Neuronal stem cell (in vitro differentiated cells): ENCODE measurements around the gene KIRREL1.

Experiments
- DNase-seq: peaks from one replicate; pipeline ENCODE4 v3.0.0-alpha.2; 2013; ENCODE audit warnings: low spot score
- H2AFZ ChIP-seq: one replicate; pipeline ENCODE4 v1.6.1; 2013; ENCODE audit warnings: mild to moderate bottlenecking, low read length, inconsistent platforms
- H2AK5ac ChIP-seq: 2 replicates; pipeline ENCODE4 v1.6.1; 2013; ENCODE audit warnings: low read depth, mild to moderate bottlenecking, inconsistent platforms, low read length, moderate library complexity, mixed read lengths
- H2BK120ac ChIP-seq: 2 replicates; pipeline ENCODE4 v1.6.1; 2013; ENCODE audit warnings: low read depth, mild to moderate bottlenecking, inconsistent platforms, low read length, moderate library complexity, mixed read lengths
- H2BK12ac ChIP-seq: one replicate; pipeline ENCODE4 v1.6.1; 2013; ENCODE audit warnings: low read length, inconsistent platforms
- H2BK15ac ChIP-seq: 2 replicates; pipeline ENCODE4 v1.6.1; 2013; ENCODE audit warnings: mild to moderate bottlenecking, low read length, inconsistent platforms, mixed read lengths
- H2BK5ac ChIP-seq: one replicate; pipeline ENCODE4 v1.6.1; 2013; ENCODE audit warnings: inconsistent platforms, mild to moderate bottlenecking, low read length, moderate library complexity
- H3K14ac ChIP-seq: one replicate; pipeline ENCODE4 v1.6.1; 2013; ENCODE audit warnings: low read length, inconsistent platforms
- H3K18ac ChIP-seq: 2 replicates; pipeline ENCODE4 v1.6.1; 2013; ENCODE audit warnings: low read length, inconsistent platforms
- H3K23ac ChIP-seq: 2 replicates; pipeline ENCODE4 v1.6.1; 2013; ENCODE audit warnings: low read depth, mild to moderate bottlenecking, mixed read lengths, low read length, inconsistent platforms; ENCODE audit not compliant: poor library complexity
- H3K27ac ChIP-seq: replicated peaks from 3 replicates; pipeline ENCODE4 v1.5.1; 2013; ENCODE audit warnings: low read length, inconsistent platforms
- H3K27me3 ChIP-seq, 3 experiments: 2 replicates each; pipeline ENCODE4 v1.6.1; 2013; ENCODE audit warnings: low read length in 3 of 3, mild to moderate bottlenecking in 2 of 3, inconsistent platforms in 1 of 3, low read depth in 1 of 3, mixed read lengths in 1 of 3, moderate library complexity in 1 of 3; ENCODE audit not compliant: control insufficient read depth in 3 of 3, insufficient read depth in 3 of 3
- H3K36me3 ChIP-seq, 2 donors: replicated peaks in 1 of 2; 2 replicates each; pipeline ENCODE4 v1.6.1; 2013; ENCODE audit warnings: low read length in 2 of 2; ENCODE audit not compliant: control insufficient read depth in 2 of 2, insufficient read depth in 2 of 2
- H3K4ac ChIP-seq: 2 replicates; pipeline ENCODE4 v1.6.1; 2013; ENCODE audit warnings: inconsistent platforms, mild to moderate bottlenecking, low read length, moderate library complexity
- H3K4me1 ChIP-seq, 2 donors: 1 replicate in 1 of 2; 2 replicates in 1 of 2; pipeline ENCODE4 v1.6.1; 2013; ENCODE audit warnings: low read length in 2 of 2, low read depth in 1 of 2; ENCODE audit not compliant: control insufficient read depth in 2 of 2, insufficient read depth in 1 of 2
- H3K4me2 ChIP-seq: one replicate; pipeline ENCODE4 v1.6.1; 2013; ENCODE audit warnings: mild to moderate bottlenecking, low read length, inconsistent platforms; ENCODE audit not compliant: insufficient read depth, poor library complexity, severe bottlenecking
- H3K4me3 ChIP-seq, 2 donors: 2 replicates each; pipeline ENCODE4 v1.5.1; 2013; ENCODE audit warnings: low read length in 2 of 2, mild to moderate bottlenecking in 2 of 2, inconsistent platforms in 1 of 2, moderate library complexity in 1 of 2
- H3K79me1 ChIP-seq: one replicate; pipeline ENCODE4 v1.6.1; 2013; ENCODE audit warnings: low read depth, mild to moderate bottlenecking, inconsistent platforms, low read length, moderate library complexity
- H3K9ac ChIP-seq: one replicate; pipeline ENCODE4 v1.6.1; 2013; ENCODE audit warnings: mild to moderate bottlenecking, low read depth, low read length, inconsistent platforms; ENCODE audit not compliant: poor library complexity
- H3K9me3 ChIP-seq, 2 donors: replicated peaks in 1 of 2; 2 replicates each; pipeline versions ENCODE3 to v1.6.1; 2013; ENCODE audit warnings: low read length in 2 of 2, mild to moderate bottlenecking in 2 of 2, inconsistent platforms in 1 of 2, low read depth in 1 of 2, mixed read lengths in 1 of 2, moderate library complexity in 1 of 2; ENCODE audit not compliant: control insufficient read depth in 2 of 2, insufficient read depth in 1 of 2
- H4K8ac ChIP-seq: one replicate; pipeline ENCODE4 v1.6.1; 2013; ENCODE audit warnings: low read depth, mild to moderate bottlenecking, inconsistent platforms, low read length, moderate library complexity
- H4K91ac ChIP-seq: one replicate; pipeline ENCODE4 v1.6.1; 2013; ENCODE audit warnings: low read length, low read depth, mild to moderate bottlenecking, inconsistent platforms; ENCODE audit not compliant: poor library complexity
- WGBS, 2 donors: extraction: QIAGEN DNeasy Blood & Tissue Kit; methylation state at CpG; one replicate each; pipeline ENCODE4 v1.1.7; 2013; ENCODE audit warnings: missing lambda C conversion rate in 2 of 2, mixed read lengths in 1 of 2; ENCODE audit not compliant: insufficient read length in 2 of 2, insufficient replicate concordance in 1 of 2; ENCODE audit errors: extremely low coverage in 2 of 2; 5-methylcytosine and 5-hydroxymethylcytosine counted together

Gene KIRREL1

GRCh38 chr1:157988002-157988401, 5.4 kb upstream of the KIRREL1 start:
- no peak for DNase-seq
- H3K27me3 ChIP-seq: peaks cover 0 to 68% (median 0%) of the 10 kb centered on the region in 3 experiments
- no peak overlapping the region for H3K27ac ChIP-seq
- no peak overlapping the region for H3K9ac ChIP-seq
- no peak overlapping the region for H4K91ac ChIP-seq
- no CpG with 5 or more reads among the region's 3 CpGs for WGBS, 2 donors
- no peak overlapping the region for H3K4me3 ChIP-seq
- H3K4ac ChIP-seq: no peak overlapping the region
- H2BK5ac ChIP-seq: no peak overlapping the region
- no peak overlapping the region for H2BK12ac ChIP-seq
- H3K79me1 ChIP-seq: no peaks in the 10 kb centered on the region
- H3K18ac ChIP-seq: no peak overlapping the region
- no peaks in the 10 kb centered on the region for H3K9me3 ChIP-seq
- no peak overlapping the region for H2BK120ac ChIP-seq
- H2AK5ac ChIP-seq: no peak overlapping the region
- no peak overlapping the region for H3K14ac ChIP-seq
- H2BK15ac ChIP-seq: no peak overlapping the region
- no peak overlapping the region for H4K8ac ChIP-seq
- H2AFZ ChIP-seq: no peak overlapping the region
- H3K36me3 ChIP-seq: no peaks in the 10 kb centered on the region
- peaks cover 6 to 9% of the 10 kb centered on the region in 2 donors for H3K4me1 ChIP-seq
- no peak overlapping the region for H3K4me2 ChIP-seq
- no peak overlapping the region for H3K23ac ChIP-seq

- DNase-seq: peak; percentile 74
- Histone ChIP-seq H3K79me1 (peaks cover 4% of the 10 kb centered on the region), H2AFZ (peak overlapping the region; percentile 57), H3K27me3 (peaks cover 0 to 31% (median 0%) of the 10 kb centered on the region in 3 experiments), H2BK12ac (peak overlapping the region; percentile 30), H3K4me1 (peaks cover 23 to 31% of the 10 kb centered on the region in 2 donors), H2BK120ac (no peak overlapping the region), H3K27ac (peak overlapping the region; percentile 13), H3K9ac (no peak overlapping the region), H3K4me3 (no peak overlapping the region), H2BK5ac (no peak overlapping the region), H3K4me2 (no peak overlapping the region), H3K36me3 (peaks cover 2 to 8% of the 10 kb centered on the region in 2 donors), H3K14ac (no peak overlapping the region), H3K18ac (peak overlapping the region; percentile 27), H4K8ac (no peak overlapping the region), H2BK15ac (peak overlapping the region; percentile 11), H4K91ac (no peak overlapping the region), H3K9me3 (no peaks in the 10 kb centered on the region), H2AK5ac (peak overlapping the region; percentile 20), H3K23ac (no peak overlapping the region), H3K4ac (peak overlapping the region; percentile 1)
- no CpG with 5 or more reads among the region's 10 CpGs for WGBS, 2 donors
Measured at GRCh38 chr1:157992031-157992832, 1.2 kb upstream of the KIRREL1 start.

GRCh38 chr1:157992833-157993146, 655 bp upstream of the KIRREL1 start:
- Histone ChIP-seq H4K8ac (no peak overlapping the region), H3K4me2 (peak overlapping the region; percentile 41), H3K9ac (peak overlapping the region; percentile 47), H3K18ac (peak overlapping the region; percentile 87), H3K14ac (no peak overlapping the region), H2AK5ac (peak overlapping the region; percentile 20), H3K23ac (peak overlapping the region; percentile 70), H2AFZ (peak overlapping the region; percentile 92), H2BK120ac (no peak overlapping the region), H3K9me3 (no peaks in the 10 kb centered on the region), H3K27me3 (peaks cover 0 to 25% (median 0%) of the 10 kb centered on the region in 3 experiments), H2BK12ac (peak overlapping the region; percentile 98), H4K91ac (no peak overlapping the region), H2BK5ac (no peak overlapping the region), H2BK15ac (peak overlapping the region; percentile 11), H3K27ac (no peak overlapping the region), H3K4ac (peak overlapping the region; percentile 61), H3K4me1 (peaks cover 23 to 31% of the 10 kb centered on the region in 2 donors), H3K79me1 (peaks cover 4% of the 10 kb centered on the region), H3K36me3 (peaks cover 2 to 13% of the 10 kb centered on the region in 2 donors), H3K4me3 (peak overlapping the region; percentile 73 to 89)
- DNase-seq: no peak
- no CpG with 5 or more reads among the region's 8 CpGs for WGBS, 2 donors

GRCh38 chr1:157993918-157994605, 617 bp downstream of the KIRREL1 start:
- Histone ChIP-seq H3K18ac (peak overlapping the region; percentile 98), H2BK5ac (peak overlapping the region; percentile 99), H2AK5ac (peak overlapping the region; percentile 92), H3K4me1 (peaks cover 23 to 36% of the 10 kb centered on the region in 2 donors), H3K4me2 (peak overlapping the region; percentile 80), H3K27ac (peak overlapping the region; percentile 48), H2BK120ac (peak overlapping the region; percentile 93), H3K79me1 (peaks cover 4% of the 10 kb centered on the region), H2AFZ (peak overlapping the region; percentile 92), H2BK12ac (no peak overlapping the region), H2BK15ac (peak overlapping the region; percentile 75), H3K9me3 (no peaks in the 10 kb centered on the region), H3K36me3 (peaks cover 2 to 13% of the 10 kb centered on the region in 2 donors), H3K4me3 (peak overlapping the region; percentile 73 to 89), H3K27me3 (peaks cover 0 to 13% (median 0%) of the 10 kb centered on the region in 3 experiments), H3K9ac (peak overlapping the region; percentile 88), H4K91ac (no peak overlapping the region), H3K23ac (peak overlapping the region; percentile 57), H3K14ac (no peak overlapping the region), H3K4ac (no peak overlapping the region), H4K8ac (no peak overlapping the region)
- no CpG with 5 or more reads among the region's 29 CpGs for WGBS, 2 donors
- no peak for DNase-seq
